Right lung (tissue), 5 donors: Measurements from ENCODE around the gene LIMA1. TPM values are rescaled to one million over a fixed set of nuclear protein-coding genes. Genes with fewer than 3 reads are reported as not detected.
"Not testable (repeated sequence)": the region's sequence is repeated elsewhere in the genome, so short reads cannot be mapped to it uniquely, and the experiment has no call there.

Source experiments
- DNase-seq, 2 donors: peaks; one replicate each; pipeline ENCODE4 v3.0.0-alpha.2; 2013
- polyA plus RNA-seq, 5 donors: library from polyadenylated mRNA; unstranded; fragments of 120-200 nt; gene quantifications; one replicate each; pipeline versions ENCODE4 v1.2.1 to v1.2.3, GENCODE V29; 2013; ENCODE audit warnings: inconsistent platforms in 1 of 5, low replicate concordance in 1 of 5; ENCODE audit not compliant: insufficient read length in 5 of 5, insufficient read depth in 1 of 5

LIMA1 gene
- polyA plus RNA-seq, 5 donors = 63.3 to 98.3 (median 84.1) TPM

DNA sequence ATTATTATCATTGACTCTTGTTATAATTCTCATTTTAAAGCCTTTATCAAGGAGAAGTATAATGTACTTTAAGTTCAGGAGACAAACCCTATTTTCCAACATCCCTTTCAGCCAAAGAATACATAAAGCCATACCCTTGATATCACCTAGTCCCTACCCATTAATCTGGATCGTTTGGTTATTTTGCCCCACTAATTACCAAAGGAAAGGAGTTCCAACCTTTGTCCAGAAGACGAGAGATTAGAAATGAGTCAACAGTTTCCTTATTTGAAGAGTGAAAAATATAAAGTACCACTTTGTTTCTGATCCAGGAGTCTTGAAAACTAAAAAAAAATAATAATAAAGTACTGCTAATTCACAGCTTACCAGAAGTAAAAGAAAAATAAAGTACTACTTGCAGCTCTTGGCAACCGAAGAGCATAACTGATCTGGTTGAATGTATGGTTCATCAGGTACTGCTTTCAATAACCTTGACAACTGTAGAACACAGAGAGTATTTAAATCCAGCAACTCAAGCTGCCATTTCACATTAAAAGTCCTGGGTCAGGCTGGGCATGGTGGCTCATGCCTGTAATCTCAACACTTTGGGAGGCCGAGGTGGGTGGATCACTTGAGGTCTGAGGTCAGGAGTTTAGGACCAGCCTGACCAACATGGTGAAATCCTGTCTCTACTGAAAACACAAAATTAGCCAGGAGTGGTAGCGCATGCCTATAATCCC is 33.7 kb downstream of the LIMA1 start:
- DNase-seq = no peak

DNA sequence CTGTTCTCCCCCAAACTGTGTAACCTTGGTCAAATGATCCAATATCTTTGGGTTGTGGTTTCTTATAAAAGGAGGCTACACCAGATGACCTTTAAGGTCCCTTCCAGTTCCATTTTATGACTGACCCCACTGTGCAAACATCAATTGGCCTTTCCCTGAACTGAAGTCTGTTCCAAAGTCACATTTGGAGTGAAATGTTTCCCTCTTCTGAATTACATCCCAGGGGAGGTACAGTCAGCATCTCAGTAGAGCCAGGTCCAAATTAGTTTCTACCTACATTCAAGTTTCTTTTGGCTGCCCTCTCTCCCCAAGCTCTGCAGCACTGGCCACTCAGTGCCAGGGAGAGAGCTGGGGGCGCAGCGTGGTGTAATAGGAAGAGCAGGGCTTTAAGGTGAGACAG is 34.4 kb downstream of the LIMA1 start:
- DNase-seq = no peak

DNA sequence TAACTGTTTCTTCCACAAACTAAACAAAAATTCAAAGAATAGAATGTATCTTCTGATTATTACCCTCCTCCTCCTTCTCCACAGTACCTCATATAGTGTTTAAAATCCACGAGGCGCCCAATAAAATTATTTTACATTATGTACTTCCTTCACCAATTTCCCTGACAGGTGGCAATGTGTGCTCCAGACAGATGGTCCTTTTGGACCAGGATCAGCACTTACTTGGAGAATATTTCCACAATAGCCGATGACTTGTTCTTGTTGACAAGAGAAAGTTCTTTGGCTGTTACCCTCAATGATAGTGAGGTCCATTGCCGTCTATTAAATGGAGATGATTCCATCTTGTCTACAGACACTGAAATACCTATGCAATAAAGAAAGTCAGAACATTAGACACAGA is 34.9 kb downstream of the LIMA1 start:
- DNase-seq = no peak

DNA sequence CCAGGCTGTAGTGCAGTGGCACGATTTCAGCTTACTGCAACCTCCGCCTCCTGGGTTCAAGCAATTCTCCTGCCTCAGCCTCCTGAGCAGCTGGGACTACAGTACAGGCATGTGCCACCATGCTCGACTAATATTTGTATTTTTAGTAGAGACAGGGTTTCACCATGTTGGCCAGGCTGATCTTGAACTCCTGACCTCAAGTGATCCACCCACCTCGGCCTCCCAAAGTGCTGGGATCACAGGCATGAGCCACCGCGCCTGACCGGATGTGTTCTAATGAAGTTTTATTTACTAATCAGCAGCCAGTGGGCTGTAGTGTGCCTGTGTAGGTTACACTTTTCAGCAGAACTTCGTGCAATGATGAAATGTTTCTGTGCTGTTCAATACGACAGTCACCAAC is 35.7 kb downstream of the LIMA1 start:
- not testable (repeated sequence) for DNase-seq

DNA sequence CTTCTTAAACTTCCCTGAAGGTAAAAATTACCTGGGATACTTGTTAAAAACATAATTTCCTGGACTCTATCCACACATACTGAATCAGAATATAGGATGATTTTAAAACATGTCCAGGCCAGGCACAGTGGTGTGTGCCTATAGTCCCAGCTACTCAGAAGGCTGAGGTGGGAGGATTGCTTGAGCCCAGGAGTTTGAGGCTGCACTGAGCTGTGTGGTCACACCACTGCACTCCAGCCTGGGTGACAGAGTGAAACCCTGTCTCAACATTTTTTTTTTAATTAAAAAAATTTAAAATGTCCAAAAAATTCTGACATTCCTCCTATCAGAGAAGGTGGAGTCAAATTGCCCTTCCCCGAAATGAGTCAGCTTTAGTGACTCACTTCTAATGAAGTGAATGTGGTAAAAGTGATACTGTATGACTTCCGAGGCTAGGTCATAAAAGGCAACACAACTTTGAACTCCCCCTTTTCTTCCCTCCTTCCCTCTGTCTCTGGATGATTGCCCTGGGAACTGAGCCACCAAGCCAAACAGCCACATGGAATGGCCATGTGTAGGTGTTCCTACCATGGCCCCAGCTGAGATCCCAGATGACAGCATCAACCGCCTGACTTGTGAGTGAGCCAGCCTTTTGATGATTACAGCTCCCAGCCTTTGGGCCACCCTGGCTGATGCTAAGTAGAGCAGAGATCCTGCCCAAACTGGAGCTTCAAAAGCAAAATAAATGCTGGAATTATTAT is 36.3 kb downstream of the LIMA1 start:
- DNase-seq = no peak

DNA sequence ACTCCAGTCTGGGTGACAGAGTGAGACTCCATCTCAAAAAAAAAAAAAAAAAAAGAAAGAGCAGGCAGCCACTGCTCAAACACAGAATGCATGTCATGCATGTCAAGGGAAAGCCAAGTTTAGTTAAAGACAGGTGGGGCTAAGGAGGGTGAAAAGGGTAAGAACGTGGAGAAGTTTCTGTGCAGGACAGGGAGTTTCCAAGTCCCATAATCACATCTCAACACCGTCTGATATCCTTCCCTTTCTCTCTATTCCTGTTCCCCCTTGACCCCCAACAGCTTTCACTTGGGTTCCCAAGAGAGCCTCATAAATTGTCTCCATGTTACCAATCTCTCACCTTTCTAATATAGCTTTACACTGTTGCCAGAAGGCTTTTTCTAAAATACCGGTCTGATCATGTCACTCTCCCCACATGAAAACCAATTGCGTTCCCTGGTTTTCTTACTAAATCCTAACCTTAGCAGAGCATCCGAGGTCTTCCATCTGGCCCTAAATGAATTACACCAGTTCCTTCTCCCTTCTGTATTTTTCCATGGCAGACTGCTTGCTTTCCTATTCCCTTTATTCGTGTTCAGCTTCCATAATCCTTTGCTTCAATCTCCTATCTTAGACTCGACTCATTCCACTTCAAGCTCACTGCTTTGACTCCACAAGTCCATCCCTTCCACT is 37.0 kb downstream of the LIMA1 start:
- DNase-seq = no peak

DNA sequence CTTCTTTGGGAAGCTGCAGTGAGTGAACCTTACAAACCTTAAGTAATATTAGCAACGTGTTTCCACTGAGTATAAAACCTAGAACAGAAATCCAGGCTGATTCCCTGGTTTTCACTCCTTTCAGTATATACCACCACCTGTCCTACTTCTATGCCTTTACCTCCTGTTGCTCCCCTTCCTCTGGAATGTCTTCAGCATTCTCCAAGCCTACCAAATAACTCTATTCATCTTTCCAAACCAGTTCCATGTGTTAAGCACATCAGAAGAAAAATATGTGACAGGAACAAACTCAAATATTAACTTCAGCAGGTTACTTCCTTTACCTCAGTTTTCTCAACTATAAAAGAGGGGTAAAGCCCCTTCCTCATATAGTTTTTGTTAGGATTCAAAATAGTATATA is 39.8 kb downstream of the LIMA1 start:
- no peak for DNase-seq

DNA sequence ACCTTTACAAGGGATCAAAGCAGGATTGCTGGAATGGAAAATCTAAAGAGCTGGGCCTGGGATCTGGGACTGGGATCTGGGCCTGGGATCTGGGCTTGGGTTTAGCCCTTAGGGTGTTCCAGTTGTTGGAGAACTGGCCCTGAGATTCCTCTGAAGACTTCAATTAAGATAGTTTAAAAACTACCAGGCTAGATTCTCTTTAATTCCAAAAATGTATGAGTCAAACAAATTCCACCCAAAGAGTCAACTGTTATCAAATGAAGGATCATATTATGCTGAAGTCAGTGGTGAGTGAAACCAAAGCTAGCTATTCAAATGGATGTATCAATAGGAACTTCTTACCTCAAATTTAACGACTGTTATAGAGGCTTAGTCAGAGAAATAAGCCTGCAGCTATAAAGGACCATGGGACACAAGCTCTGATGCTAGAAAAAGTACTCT is 40.5 kb downstream of the LIMA1 start:
- no peak for DNase-seq

DNA sequence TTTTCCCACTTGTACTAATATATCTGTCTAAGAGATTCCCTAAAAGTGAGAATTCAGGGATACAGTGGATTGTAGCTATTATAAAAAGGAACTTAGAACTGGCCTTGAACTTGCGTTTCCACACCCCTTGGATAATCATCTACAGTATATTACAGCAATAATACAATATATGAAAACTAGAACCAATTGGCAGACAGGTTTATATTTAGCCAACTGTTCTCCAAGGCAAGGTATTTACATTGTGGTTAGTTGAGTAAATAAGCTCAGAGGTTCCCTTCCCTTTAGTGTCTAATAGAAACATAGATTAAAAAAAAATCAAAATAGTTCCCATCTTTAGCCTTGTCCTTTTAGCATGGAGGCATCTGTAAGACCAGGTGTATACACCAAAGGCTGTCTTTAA is 42.1 kb downstream of the LIMA1 start:
- DNase-seq = no peak

DNA sequence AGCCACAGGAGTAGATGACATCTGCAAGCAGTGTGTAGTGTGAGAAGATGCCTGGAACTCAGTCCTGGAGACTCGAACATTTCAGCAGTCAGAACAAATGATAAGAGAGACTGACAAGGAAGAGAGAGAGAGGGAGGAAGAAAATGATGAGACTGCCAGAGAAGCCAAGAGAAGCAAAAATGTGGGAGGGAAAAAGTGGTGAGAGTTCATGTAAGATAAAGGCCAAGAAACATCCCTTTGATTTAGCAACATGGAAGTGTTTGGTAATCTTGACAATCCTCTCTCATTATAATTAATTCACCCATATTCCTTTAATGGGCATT is 42.6 kb downstream of the LIMA1 start:
- no peak for DNase-seq

DNA sequence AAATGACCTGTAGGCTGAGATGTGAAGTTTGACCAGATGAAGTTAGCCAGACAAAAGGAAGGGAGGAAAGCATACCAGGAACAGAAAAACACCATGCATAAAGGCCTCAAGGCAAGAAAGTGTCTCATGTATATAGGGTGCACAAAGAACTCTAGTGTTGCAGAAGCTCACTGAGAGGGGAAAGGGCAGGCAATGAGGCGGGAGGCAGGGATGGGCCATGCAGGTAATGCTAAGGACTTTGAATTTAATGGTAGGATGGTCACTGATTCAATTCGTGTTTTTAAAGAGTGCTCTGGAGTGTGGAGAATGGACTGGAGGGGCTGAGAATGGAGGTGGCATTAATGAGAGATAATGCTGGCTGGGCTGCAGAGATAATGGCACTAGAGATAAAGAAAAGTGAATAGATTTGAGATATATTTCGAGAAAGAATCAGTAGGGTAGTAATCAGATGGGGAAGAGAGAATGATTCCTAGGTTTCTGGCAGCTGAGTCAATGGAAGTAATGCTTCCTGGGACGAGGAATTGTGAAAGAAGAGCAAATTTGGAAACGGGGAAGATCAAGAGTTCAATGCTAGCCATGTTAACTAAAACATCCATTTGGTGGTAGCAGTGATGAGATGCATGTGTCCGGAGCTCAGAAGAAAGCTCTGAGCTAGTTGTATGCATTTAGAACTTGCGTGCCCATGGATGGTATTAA is 43.1 kb downstream of the LIMA1 start:
- DNase-seq = no peak

DNA sequence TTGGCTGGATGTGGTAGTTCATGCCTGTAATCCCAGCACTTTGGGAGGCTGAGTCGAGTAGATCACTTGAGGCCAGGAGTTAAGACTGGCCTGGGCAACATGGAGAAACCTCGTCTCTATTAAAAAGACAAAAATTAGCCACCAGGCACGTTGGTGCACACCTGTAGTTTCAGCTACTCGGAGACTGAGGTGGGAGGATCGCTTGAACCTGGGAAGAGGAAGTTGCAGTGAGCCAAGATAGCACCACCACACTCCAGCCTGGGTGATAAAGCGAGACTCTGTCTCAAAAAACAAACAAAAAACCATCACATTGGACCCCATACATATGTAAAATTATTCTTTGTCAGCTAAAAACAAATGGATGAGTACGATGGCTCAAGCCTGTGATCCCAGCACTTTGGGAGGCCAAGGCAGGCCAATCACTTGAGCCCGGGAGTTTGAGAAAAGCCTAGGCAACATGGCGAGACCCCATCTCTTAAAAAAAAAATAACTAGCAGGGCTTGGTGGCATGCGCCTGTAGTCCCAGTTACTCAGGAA is 43.9 kb downstream of the LIMA1 start:
- no peak for DNase-seq

DNA sequence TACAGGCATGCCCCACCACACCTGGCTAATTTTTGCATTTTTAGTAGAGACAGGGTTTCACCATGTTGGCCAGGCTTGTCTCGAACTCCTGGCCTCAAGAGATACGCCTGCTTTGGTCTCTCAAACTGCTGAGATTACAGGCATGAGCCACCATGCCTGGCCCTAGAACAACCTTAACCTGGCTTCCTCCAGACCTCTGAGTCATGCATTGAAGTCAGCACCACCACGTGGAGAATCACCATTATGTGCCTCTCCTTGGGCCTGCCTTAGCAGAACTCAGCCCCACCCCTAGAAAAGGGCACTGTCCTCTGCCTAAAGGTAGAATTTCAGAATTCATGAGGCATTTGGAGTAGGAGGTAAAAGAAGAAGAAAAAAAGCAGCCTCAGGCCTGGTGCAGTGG is 49.0 kb downstream of the LIMA1 start:
- no peak for DNase-seq

DNA sequence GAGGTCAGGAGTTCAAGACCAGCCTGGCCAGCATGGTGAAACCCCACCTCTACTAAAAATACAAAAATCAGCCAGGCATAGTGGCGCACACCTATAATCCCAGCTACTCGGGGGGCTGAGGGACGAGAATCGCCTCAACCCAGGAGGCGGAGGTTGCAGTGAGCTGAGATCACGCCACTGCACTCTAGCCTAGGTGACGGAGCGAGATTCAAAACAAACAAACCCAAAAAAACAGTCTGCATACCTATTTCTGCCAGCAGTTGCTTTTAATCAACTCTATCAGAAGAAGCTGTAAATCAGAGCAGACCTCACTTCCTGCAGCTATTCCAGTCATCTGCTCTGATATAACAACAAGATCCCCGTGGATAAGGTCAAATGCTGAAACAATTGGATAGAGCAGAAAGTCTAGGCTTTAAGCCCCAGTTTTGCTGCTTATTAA is 50.5 kb downstream of the LIMA1 start:
- DNase-seq = no peak

DNA sequence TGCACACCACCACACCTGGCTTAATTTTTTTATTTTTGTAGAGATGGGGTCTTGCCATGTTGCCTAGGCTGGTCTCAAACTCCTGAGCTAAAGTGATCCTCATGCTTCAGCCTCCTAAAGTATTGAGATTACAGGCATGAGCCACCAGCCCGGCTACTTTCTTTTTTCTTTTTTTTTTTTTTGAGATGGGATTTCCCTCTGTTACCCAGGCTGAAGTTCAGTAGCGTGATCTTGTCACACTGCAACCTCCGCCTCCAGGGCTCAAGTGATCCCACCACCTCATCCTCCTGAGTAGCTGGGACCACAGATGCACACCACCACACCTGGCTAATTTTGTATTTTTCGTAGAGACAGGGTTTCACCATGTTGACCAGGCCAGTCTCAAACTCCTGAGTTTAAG is 51.1 kb downstream of the LIMA1 start:
- DNase-seq = no peak

DNA sequence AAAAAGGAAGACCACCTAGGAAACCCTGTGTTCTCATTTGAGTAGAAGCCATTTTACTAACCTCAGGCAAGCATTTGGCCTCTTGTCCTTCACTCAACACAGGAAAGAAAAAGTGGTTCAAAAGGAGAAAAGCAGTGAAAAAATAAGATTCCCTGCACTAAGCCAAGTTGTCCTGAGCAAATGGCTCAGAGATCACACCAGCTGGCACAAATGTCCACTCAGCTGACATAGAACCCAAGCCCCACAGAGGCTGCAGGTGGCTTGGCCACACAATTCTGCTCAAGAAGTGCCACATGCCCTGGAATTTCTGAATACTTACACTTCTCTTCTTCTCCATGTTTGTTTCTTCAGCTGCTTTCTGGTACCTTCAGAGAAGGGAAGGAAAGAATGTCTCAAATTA is 52.0 kb downstream of the LIMA1 start:
- DNase-seq = no peak

DNA sequence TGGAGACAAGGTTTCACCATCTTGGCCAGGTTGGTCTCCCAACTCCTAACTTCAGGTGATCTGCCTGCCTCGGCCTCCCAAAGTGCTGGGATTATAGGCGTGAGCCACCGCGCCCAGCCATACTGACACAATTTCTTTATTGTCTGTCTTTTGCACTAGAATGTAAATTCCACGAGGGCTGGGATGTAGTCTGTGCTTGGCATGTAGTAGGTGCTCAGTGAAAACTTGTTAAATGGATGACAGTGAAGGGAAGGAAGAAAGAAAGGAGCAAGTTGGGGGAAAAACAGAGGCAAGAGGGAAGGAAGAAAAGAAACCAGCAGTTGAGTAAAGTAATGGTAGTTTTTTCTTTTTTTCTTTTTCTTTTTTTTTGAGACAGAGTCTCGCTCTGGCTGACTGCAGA is 53.1 kb downstream of the LIMA1 start:
- no peak for DNase-seq

DNA sequence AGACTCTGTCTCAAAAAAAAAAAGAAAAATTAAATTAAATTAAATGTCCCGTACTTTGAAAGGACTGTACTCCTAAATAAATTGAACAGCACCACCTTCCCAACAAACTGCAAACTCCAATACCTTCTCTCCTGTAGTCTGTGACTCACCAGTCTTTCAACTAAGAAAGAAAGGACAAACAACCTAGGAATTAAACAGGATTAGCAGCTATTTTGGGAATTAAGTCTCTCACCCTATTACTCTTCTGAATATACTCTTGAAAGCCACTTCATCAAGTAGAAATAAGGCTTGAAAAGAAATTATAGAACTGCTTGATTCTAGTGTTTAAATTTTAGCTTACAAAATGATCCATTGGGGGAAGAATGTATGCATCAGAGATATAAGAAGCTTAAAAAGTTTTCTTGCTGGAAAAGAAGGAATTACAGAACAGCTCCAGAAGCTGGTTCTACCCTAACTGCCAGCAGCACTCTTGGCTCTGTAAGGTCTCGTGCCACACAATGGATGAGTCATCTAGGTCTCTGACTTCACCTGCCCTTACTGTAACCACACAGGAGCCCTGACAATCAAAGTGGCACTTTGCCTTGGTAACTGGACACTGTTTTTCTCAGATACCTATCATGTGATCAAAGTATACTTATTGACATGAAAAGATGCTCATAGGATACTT is 59.2 kb downstream of the LIMA1 start:
- DNase-seq = no peak

DNA sequence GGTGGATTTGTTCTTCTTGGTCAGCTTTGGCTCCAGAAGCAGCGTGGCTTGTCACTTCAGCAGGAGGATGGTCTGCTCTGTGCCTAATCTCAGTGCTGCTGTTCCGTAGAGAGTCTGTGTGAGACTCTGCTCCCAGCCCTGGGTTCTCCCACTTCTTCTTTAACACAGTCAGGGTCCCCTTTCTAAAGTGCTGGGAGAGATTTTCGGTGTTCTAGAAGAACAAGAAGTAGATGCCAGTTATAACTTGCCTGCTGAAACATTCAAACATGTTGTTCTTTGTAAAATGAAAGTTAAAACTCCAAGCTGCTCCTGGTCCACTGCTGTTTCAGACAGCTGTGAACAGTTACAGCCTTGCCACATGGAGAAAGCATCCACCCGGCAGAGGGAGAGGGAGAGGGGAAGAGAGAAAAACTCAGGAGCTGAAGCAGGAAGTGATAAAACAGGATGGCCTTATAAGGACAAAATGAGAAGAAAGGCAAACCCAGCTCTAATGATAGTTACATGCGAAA is 61.0 kb downstream of the LIMA1 start:
- peak; percentile 70 to 85 for DNase-seq

DNA sequence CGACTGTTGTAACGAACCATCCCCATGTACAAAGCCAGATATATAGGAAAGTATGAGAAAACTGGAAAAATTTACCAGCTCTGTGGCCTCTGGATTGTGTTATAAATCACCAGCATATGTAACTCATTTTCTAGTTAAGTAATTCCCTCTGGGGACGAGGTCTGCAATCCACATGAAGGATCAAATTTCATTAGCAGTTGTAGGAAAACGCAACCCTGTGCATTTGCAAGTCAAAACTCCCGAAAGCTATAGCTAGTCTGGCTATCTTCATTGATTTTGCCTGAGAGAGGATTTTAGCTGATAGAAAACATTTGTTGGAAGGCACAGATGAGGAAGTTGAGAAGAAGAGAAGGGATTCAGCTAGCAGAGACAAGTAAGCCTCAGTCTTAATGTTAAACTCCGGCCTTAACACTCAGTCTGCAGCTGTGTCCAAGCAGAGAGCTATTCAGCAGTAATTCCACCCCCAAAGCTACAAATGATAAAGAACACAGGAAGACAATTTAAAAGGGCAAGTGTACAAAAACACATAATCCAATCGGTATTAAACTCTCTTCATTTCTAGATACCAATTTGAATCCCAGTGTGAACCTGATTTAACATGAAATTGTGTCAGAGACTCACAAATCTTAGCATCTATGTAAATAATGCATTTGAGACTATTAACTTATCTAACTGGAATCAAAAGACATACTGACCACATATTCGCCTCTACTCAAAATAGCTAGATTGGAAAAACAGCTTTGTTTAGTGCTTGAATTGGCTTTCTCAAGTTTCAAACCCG is 61.9 kb downstream of the LIMA1 start:
- DNase-seq = peak; percentile 78 to 83
